Naive thymus-derived CD8-positive, alpha-beta T cell (primary cell): Measurements from ENCODE around the gene NANOGP8. TPM values are rescaled to one million over a fixed set of nuclear protein-coding genes. Genes with fewer than 3 reads are reported as not detected.
"Not testable (repeated sequence)": the region's sequence is repeated elsewhere in the genome, so short reads cannot be mapped to it uniquely, and the experiment has no call there.

Source experiments
- ATAC-seq, 2 donors: fragments of 150-1000 bp; cut with Tn5 transposase in 1 of 2; sonication (Bioruptor Pico), chemical (Tn5 transposase) in 1 of 2; 1 replicate in 1 of 2; 2 replicates in 1 of 2; pipeline ENCODE4 v1.10.0; 2021; ENCODE audit warnings: mild to moderate bottlenecking in 2 of 2, moderate library complexity in 2 of 2
- POLR2A ChIA-PET: fragments of 350-600 bp; sonication (Branson Sonifier 250); formaldehyde crosslinking; loops from one replicate; lab custom pipeline; 2021; ENCODE audit warnings: antibody characterized with exemption; lab: Charles Lee
- DNase-seq, 10 donors: peaks; one replicate each; pipeline versions ENCODE4 v3.0.0 to v3.0.0-alpha.2; 2020 to 2022
- H3K27ac Mint-ChIP-seq, 10 donors: one replicate each; pipeline ENCODE4 v1.8.0; 2020 to 2022; ENCODE audit warnings: mild to moderate bottlenecking in 10 of 10, mixed read lengths in 10 of 10, moderate library complexity in 4 of 10, inconsistent platforms in 1 of 10
- H3K27me3 Mint-ChIP-seq, 5 donors: one replicate each; pipeline ENCODE4 v1.8.0; 2021 to 2022; ENCODE audit warnings: mixed read lengths in 5 of 5
- H3K36me3 Mint-ChIP-seq, 3 donors: one replicate each; pipeline ENCODE4 v1.8.0; 2020 to 2022; ENCODE audit warnings: mixed read lengths in 3 of 3, mild to moderate bottlenecking in 2 of 3, inconsistent platforms in 1 of 3
- H3K4me1 Mint-ChIP-seq, 4 donors: one replicate each; pipeline ENCODE4 v1.8.0; 2021 to 2022; ENCODE audit warnings: mixed read lengths in 4 of 4
- H3K4me3 Mint-ChIP-seq, 10 donors: one replicate each; pipeline ENCODE4 v1.8.0; 2020 to 2022; ENCODE audit warnings: mild to moderate bottlenecking in 10 of 10, mixed read lengths in 10 of 10, moderate library complexity in 6 of 10, inconsistent platforms in 1 of 10
- H3K9me3 Mint-ChIP-seq, 9 donors: one replicate each; pipeline ENCODE4 v1.8.0; 2020 to 2022; ENCODE audit warnings: mixed read lengths in 9 of 9, mild to moderate bottlenecking in 3 of 9, inconsistent platforms in 1 of 9, moderate library complexity in 1 of 9
- polyA plus RNA-seq, 3 donors: library from polyadenylated mRNA; unstranded; fragments of 300-500 nt; fragmentation: Illumina TruSeq; gene quantifications; one replicate each; pipeline ENCODE4 v1.2.3, GENCODE V29; 2021
- total RNA-seq, 8 experiments: library from RNA in 2 of 8; stranded (reverse) in 2 of 8; gene quantifications; one replicate each; pipeline ENCODE4 v1.2.3 and lab custom pipeline; 2021 to 2026

The NANOGP8 gene, protein sequence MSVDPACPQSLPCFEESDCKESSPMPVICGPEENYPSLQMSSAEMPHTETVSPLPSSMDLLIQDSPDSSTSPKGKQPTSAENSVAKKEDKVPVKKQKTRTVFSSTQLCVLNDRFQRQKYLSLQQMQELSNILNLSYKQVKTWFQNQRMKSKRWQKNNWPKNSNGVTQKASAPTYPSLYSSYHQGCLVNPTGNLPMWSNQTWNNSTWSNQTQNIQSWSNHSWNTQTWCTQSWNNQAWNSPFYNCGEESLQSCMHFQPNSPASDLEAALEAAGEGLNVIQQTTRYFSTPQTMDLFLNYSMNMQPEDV
- total RNA-seq (not detected), polyA plus RNA-seq (1 to 10 TPM in 1 of 3 donors, not detected in 2; 1.1 TPM), total RNA-seq (lab: John Stamatoyannopoulos, UW) (0 reads per million in 6 experiments)

- peaks cover 0 to 10% (median 0%) of the 10 kb centered on the region in 9 donors for H3K9me3 Mint-ChIP-seq
- H3K4me3 Mint-ChIP-seq, ATAC-seq, H3K27me3 Mint-ChIP-seq, H3K4me1 Mint-ChIP-seq, POLR2A ChIA-PET, H3K27ac Mint-ChIP-seq, DNase-seq, H3K36me3 Mint-ChIP-seq: not testable (repeated sequence)
Observed at GRCh38 chr15:35085176-35085919, at the start of gene NANOGP8. TSS of gene NANOGP8 (minus strand) at chr15:35085295. CDS start at chr15:35085110, 185 bp downstream.

DNA sequence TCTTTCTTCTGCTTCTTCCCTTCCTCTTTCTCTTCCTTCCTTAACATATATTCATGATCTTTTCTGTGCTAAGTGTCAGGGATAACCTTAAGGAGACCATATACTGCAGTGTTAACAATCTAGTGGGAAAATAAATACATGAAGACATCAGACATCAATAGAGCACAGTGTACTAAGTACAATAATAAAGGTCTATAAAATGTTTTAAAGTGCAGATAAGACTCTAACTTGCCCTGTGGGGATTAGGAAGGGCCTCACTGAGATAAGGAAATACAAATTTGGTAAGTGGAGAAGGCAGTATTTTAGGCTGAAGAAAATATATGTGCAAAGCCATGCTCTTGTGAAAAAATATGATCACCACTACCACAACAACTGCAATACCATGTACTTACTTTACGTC is 49.2 kb upstream of the NANOGP8 start:
- Mint-ChIP-seq H3K27me3 (peaks cover 0 to 4% (median 2%) of the 10 kb centered on the region in 5 donors), H3K27ac (no peak overlapping the region), H3K9me3 (peaks cover 0 to 12% (median 3%) of the 10 kb centered on the region in 9 donors), H3K4me3 (no peak overlapping the region), H3K4me1 (no peaks in the 10 kb centered on the region), H3K36me3 (peaks cover 0 to 7% (median 3%) of the 10 kb centered on the region in 3 donors)
- POLR2A ChIA-PET = no interaction called here
- ATAC-seq (no peak), DNase-seq (no peak)

DNA sequence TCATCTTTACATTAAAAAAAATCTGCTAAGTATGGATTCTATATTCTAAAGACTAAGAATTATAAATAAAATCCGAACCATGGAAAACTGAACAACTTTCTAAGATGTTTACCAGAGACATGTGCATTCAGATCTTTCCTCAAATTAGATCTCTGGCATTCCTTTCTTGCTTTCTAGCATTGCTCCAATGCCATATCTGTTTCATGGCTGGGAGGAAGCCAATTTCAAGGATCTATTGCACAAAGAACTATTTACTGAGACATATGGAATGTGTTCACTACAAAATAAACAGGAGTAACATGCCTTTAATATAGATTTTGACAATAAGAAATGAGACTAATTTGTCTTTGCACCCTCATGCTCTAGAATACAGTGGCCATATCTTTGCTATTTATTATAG is 45.1 kb upstream of the NANOGP8 start:
- H3K9me3 Mint-ChIP-seq = peaks cover 0 to 17% (median 6%) of the 10 kb centered on the region in 9 donors
- no peak overlapping the region for H3K4me3 Mint-ChIP-seq
- DNase-seq = no peak
- H3K4me1 Mint-ChIP-seq = no peaks in the 10 kb centered on the region
- ATAC-seq = no peak
- no peak overlapping the region for H3K27ac Mint-ChIP-seq
- H3K27me3 Mint-ChIP-seq = peaks cover 0 to 6% (median 2%) of the 10 kb centered on the region in 5 donors
- POLR2A ChIA-PET = no interaction called here
- H3K36me3 Mint-ChIP-seq = peaks cover 0 to 7% (median 3%) of the 10 kb centered on the region in 3 donors

DNA sequence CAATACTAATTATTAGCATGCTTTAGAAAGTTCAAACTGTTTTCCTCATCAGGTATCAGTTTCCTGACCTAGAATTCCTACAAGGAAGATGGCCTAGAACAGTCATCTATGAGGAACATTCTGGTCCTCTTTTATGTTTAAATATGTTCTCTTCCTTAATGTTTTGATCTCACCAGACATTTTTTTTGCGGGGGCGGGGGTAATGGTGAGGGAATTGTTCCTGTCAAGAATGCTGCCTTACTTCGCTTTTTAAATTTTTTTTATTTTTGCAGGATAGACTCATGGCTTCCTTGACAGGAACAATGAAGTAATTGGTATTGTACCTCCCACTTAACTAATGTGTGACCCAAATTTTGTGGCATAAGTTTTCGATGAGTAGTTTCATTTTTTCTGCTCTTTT is 44.3 kb upstream of the NANOGP8 start:
- Mint-ChIP-seq H3K27ac (no peak overlapping the region), H3K36me3 (peaks cover 0 to 9% (median 7%) of the 10 kb centered on the region in 3 donors), H3K4me1 (no peaks in the 10 kb centered on the region), H3K4me3 (no peak overlapping the region), H3K27me3 (peaks cover 0 to 6% (median 3%) of the 10 kb centered on the region in 5 donors), H3K9me3 (peaks cover 0 to 20% (median 7%) of the 10 kb centered on the region in 9 donors)
- DNase-seq (no peak), ATAC-seq (no peak)
- POLR2A ChIA-PET = no interaction called here

DNA sequence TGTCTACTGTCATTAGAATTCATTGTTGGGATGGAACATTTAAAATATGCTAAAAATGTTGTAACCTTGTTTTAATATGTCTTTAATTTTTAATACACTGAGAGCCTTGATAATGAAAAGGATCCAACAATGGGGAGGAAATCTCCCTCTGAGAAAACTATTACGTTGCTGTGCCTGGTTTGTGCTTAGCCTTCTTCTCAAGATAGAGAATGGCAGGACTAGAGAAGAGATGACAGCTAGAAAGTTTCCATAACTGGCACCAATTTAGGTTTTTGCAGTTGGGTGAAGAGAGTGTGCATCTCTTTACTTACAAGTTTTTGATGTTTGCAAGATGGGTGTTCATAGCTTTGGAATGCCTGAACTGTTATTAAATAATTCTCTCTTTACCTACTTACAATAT is 42.6 kb upstream of the NANOGP8 start:
- Mint-ChIP-seq H3K9me3 (peaks cover 0 to 24% (median 7%) of the 10 kb centered on the region in 9 donors), H3K4me3 (no peak overlapping the region), H3K27ac (no peak overlapping the region), H3K27me3 (peaks cover 0 to 7% (median 3%) of the 10 kb centered on the region in 5 donors), H3K4me1 (no peaks in the 10 kb centered on the region), H3K36me3 (peaks cover 0 to 8% (median 7%) of the 10 kb centered on the region in 3 donors)
- POLR2A ChIA-PET = no interaction called here
- ATAC-seq (no peak), DNase-seq (no peak)

DNA sequence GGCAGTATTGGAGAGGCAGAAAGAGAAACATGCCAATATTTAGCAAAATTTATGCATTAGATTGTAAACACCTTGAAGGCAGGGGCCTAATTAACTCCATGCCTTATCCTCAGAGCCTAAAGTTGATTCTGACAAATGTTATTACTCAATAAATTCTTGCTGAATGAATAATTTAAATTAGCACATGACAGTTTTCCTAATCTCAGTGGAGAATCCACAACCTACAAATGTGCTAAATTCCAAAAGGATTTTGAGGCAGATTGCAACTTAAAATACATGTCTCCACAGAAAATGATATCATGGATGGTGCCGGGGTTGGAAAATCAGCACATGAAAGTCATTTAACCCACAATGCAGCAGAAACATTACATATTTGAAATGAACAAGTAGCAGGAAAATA is 41.1 kb upstream of the NANOGP8 start:
- POLR2A ChIA-PET = no interaction called here
- no peak overlapping the region for H3K27ac Mint-ChIP-seq
- H3K4me1 Mint-ChIP-seq = no peaks in the 10 kb centered on the region
- H3K27me3 Mint-ChIP-seq = peaks cover 0 to 5% (median 1%) of the 10 kb centered on the region in 5 donors
- peaks cover 0 to 13% (median 4%) of the 10 kb centered on the region in 9 donors for H3K9me3 Mint-ChIP-seq
- H3K36me3 Mint-ChIP-seq = peaks cover 0 to 8% (median 5%) of the 10 kb centered on the region in 3 donors
- ATAC-seq (no peak), DNase-seq (no peak)
- H3K4me3 Mint-ChIP-seq = no peak overlapping the region

- Mint-ChIP-seq H3K27ac (no peak overlapping the region), H3K4me3 (no peak overlapping the region)
- POLR2A ChIA-PET = no interaction called here
Observed at GRCh38 chr15:35123743-35124142, 38.6 kb upstream of the NANOGP8 start.

DNA sequence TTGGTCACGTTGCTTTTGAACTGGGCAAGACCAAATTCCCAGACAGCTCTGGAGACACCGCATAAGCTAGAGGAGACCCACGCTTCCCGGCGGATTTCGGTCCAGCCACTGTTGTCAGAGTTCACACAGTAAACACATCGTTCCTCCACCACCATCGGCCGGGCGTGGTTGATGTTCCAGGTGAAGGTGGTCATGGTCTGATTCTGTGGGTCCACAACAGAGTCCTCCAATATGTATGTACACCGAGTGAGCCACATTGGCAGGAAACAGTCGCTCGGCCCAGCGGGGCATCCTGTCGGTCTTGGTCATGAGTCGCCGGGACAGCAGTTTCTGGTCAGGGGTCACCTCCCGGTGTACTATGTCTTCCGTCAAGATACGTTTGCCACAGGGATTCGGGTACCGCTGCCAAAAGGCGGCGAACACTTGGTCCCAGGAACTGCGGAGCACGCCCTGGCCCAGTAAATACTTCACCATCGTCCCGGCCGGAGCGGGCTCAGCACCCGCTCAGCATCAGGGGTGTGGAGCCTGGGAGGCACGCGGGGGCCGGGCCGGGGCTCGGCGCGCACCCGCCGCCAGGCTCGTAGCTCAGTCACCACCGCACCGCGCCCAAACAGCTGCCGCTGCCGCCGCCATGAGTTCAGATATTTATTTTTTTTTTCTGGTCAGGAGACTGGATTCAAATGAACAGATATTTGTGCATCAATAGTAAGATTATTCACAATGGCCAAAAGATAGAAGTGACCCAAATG is 36.7 kb upstream of the NANOGP8 start:
- no peak overlapping the region for H3K27ac Mint-ChIP-seq
- DNase-seq (no peak), ATAC-seq (no peak)
- POLR2A ChIA-PET = no interaction called here
- peaks cover 0 to 11% (median 4%) of the 10 kb centered on the region in 9 donors for H3K9me3 Mint-ChIP-seq
- peaks cover 0 to 10% (median 5%) of the 10 kb centered on the region in 3 donors for H3K36me3 Mint-ChIP-seq
- no peaks in the 10 kb centered on the region for H3K4me1 Mint-ChIP-seq
- H3K27me3 Mint-ChIP-seq = peaks cover 0 to 5% (median 1%) of the 10 kb centered on the region in 5 donors
- no peak overlapping the region for H3K4me3 Mint-ChIP-seq

More at GRCh38 chr15:35123743-35124142, 38.6 kb upstream of the NANOGP8 start:
- H3K36me3 Mint-ChIP-seq = peaks cover 0 to 10% (median 5%) of the 10 kb centered on the region in 3 donors
- ATAC-seq (no peak), DNase-seq (no peak)
- peaks cover 0 to 5% (median 1%) of the 10 kb centered on the region in 5 donors for H3K27me3 Mint-ChIP-seq
- no peaks in the 10 kb centered on the region for H3K4me1 Mint-ChIP-seq
- H3K9me3 Mint-ChIP-seq = peaks cover 0 to 11% (median 4%) of the 10 kb centered on the region in 9 donors

DNA sequence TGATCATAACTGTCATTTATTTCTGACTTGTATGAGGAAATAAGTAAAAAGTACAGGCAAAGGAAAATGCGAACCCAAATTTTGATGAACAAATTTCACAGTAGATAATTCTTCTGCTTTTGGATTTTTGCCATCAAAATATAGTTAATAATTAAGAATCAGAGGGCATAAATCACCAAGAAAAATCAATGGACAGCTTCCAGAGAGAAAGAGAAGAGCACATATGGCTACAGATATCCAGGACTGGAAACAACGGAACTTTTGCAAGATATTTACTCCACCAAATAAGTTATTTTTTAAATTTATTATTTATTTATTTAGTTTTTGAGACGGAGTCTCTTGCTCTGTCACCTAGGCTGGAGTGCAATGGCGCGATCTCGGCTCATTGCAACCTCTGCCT is 35.1 kb upstream of the NANOGP8 start:
- POLR2A ChIA-PET = no interaction called here
- Mint-ChIP-seq H3K27ac (no peak overlapping the region), H3K27me3 (peaks cover 0 to 5% (median 0%) of the 10 kb centered on the region in 5 donors), H3K4me1 (no peaks in the 10 kb centered on the region), H3K4me3 (no peak overlapping the region), H3K9me3 (peaks cover 0 to 11% (median 1%) of the 10 kb centered on the region in 9 donors), H3K36me3 (peaks cover 0 to 10% (median 5%) of the 10 kb centered on the region in 3 donors)
- ATAC-seq = no peak
- DNase-seq = no peak

GRCh38 chr15:35118960-35119359 is 33.9 kb upstream of the NANOGP8 start:
- DNase-seq (no peak), ATAC-seq (no peak)
- POLR2A ChIA-PET = no interaction called here
- Mint-ChIP-seq H3K27ac (no peak overlapping the region), H3K36me3 (peaks cover 0 to 5% (median 4%) of the 10 kb centered on the region in 3 donors), H3K9me3 (peaks cover 0 to 5% (median 0%) of the 10 kb centered on the region in 9 donors), H3K4me3 (no peak overlapping the region), H3K27me3 (peaks cover 0 to 4% (median 0%) of the 10 kb centered on the region in 5 donors), H3K4me1 (no peaks in the 10 kb centered on the region)

- peaks cover 0 to 7% (median 0%) of the 10 kb centered on the region in 5 donors for H3K27me3 Mint-ChIP-seq
- POLR2A ChIA-PET = no interaction called here
Observed at GRCh38 chr15:35117543-35118265, 32.6 kb upstream of the NANOGP8 start.

More at GRCh38 chr15:35117543-35118265, 32.6 kb upstream of the NANOGP8 start:
- H3K9me3 Mint-ChIP-seq = peaks cover 0 to 4% (median 0%) of the 10 kb centered on the region in 9 donors
- DNase-seq (no peak), ATAC-seq (no peak)
- no peak overlapping the region for H3K4me3 Mint-ChIP-seq
- no peak overlapping the region for H3K27ac Mint-ChIP-seq
- no peaks in the 10 kb centered on the region for H3K4me1 Mint-ChIP-seq
- peaks cover 0 to 5% (median 2%) of the 10 kb centered on the region in 3 donors for H3K36me3 Mint-ChIP-seq
